ENCODE measurements around the gene HSFX2.
"Not testable (repeated sequence)": the region's sequence is repeated elsewhere in the genome, so short reads cannot be mapped to it uniquely, and the experiment has no call there.

- TF ChIP-seq POLR2A, CTCF (IDR thresholded peaks at IDR 0.05): not testable (repeated sequence)
Measured at GRCh38 chrX:149619662-149620061, 24.5 kb upstream of the HSFX2 start.

All from heart left ventricle (tissue), 13 donors.